Fibroblast of lung (primary cell): ENCODE measurements around the gene CTF1.

ENCODE experiments used
- EZH2 ChIP-seq: IDR thresholded peaks from 2 replicates; pipeline ENCODE4 v1.5.1; 2012; ENCODE audit warnings: low read length, control low read depth, mild to moderate bottlenecking; ENCODE audit errors: missing control alignments
- TF ChIP-seq, protein P1 (sequence below), 2 donors: IDR thresholded peaks in 1 of 2; conservative IDR thresholded peaks in 1 of 2; 1 replicate in 1 of 2; 2 replicates in 1 of 2; pipeline ENCODE4 v1.5.1; 2011 to 2012; ENCODE audit warnings: low read length in 2 of 2, control low read depth in 1 of 2, inconsistent platforms in 1 of 2, low read depth in 1 of 2, mild to moderate bottlenecking in 1 of 2

DNA sequence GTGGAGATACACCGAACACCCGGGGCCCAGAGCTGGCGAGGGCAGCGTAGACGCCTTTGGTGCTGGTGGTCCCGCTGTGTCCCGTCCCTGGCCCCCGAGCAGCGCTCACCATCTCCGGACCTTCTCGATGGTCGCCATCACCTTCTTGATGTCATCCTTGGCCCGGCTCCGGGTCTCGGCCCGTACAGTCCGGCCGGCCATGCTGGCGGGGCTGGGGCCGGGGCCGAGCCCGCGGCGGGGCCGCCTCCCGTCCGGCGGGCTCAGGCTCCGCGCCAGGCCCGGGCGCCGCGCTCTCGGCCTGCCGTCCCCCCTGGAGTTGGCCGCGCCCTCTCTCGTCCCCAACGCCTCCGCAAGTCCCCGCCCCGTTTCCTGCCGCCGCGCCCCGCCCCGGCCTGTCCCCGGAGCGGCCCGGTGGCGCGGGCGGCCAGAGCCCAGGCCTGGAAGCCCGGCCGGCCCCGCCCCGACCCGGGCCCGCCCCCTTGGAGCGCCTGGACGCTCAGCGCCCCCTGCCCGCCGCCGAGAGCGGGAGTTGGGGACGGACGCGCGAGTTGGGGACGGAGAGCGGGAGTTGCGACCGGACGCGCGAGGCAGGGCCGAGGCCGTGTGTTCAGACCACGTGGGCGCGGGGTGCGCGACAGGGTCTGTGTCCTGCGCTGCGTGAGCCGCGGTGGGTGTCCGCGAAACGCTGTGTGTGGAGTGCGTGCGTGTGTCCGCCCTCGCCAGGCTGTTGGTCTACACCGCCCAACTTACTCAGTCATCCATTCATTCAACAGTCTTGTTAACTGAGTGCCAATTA, 2.5 kb upstream of the CTF1 start, which contains the start of gene BCL7C:
- TF ChIP-seq, protein P1, sequence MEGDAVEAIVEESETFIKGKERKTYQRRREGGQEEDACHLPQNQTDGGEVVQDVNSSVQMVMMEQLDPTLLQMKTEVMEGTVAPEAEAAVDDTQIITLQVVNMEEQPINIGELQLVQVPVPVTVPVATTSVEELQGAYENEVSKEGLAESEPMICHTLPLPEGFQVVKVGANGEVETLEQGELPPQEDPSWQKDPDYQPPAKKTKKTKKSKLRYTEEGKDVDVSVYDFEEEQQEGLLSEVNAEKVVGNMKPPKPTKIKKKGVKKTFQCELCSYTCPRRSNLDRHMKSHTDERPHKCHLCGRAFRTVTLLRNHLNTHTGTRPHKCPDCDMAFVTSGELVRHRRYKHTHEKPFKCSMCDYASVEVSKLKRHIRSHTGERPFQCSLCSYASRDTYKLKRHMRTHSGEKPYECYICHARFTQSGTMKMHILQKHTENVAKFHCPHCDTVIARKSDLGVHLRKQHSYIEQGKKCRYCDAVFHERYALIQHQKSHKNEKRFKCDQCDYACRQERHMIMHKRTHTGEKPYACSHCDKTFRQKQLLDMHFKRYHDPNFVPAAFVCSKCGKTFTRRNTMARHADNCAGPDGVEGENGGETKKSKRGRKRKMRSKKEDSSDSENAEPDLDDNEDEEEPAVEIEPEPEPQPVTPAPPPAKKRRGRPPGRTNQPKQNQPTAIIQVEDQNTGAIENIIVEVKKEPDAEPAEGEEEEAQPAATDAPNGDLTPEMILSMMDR (conservative IDR thresholded peaks at IDR 0.05 in 1 of 2, IDR thresholded peaks at IDR 0.05 in 1 of 2; ENCODE audit: low read depth in 1 of 2, low read length in 2 of 2) = peak; percentile 22 to 25
- TF ChIP-seq EZH2 = no peak
